SK-N-SH treated with all-trans-retinoic acid at 6 μM for 48 hours (cell line): ENCODE data around the gene KLF13.

Source experiments
- ATAC-seq: fragments of 200-7000 bp; cut with Tn5 transposase; 3 replicates; pipeline ENCODE4 v1.9.1; 2020; ENCODE audit warnings: mild to moderate bottlenecking, moderate library complexity
- ARNTL ChIP-seq: fragments of 450-650 bp; formaldehyde crosslinking; IDR thresholded peaks from 2 replicates; pipeline ENCODE4 v1.5.0; 2020; ENCODE audit warnings: low read depth, mild to moderate bottlenecking, moderate library complexity, borderline replicate concordance
- BACH2 ChIP-seq: fragments of 250-450 bp; sonication (Bioruptor Pico); IDR thresholded peaks from 2 replicates; pipeline ENCODE4 v1.9.0; 2021; ENCODE audit warnings: mild to moderate bottlenecking, borderline replicate concordance
- CREB5 ChIP-seq: fragments of 250-450 bp; sonication (Bioruptor Pico); IDR thresholded peaks from 2 replicates; pipeline ENCODE4 v1.5.1; 2020; ENCODE audit warnings: low read depth, mild to moderate bottlenecking, moderate library complexity
- CSDC2 ChIP-seq: fragments of 250-450 bp; sonication (Bioruptor Pico); IDR thresholded peaks from 2 replicates; pipeline ENCODE4 v1.5.0; 2020; ENCODE audit warnings: mild to moderate bottlenecking, moderate library complexity
- CSRNP3 ChIP-seq: fragments of 250-450 bp; sonication (Bioruptor Pico); IDR thresholded peaks from 2 replicates; pipeline ENCODE4 v1.5.1; 2021; ENCODE audit warnings: mild to moderate bottlenecking, moderate library complexity
- GLIS3 ChIP-seq: fragments of 250-450 bp; sonication (Bioruptor Pico); IDR thresholded peaks from 2 replicates; pipeline ENCODE4 v1.5.0; 2020; ENCODE audit warnings: mild to moderate bottlenecking, moderate library complexity
- ISL1 ChIP-seq: fragments of 250-450 bp; sonication (Bioruptor Pico); IDR thresholded peaks from 2 replicates; pipeline ENCODE4 v2.1.2; 2022; ENCODE audit warnings: mild to moderate bottlenecking, moderate library complexity
- OSR1 ChIP-seq: fragments of 250-450 bp; sonication (Bioruptor Pico); IDR thresholded peaks from 2 replicates; pipeline ENCODE4 v1.8.0; 2022; ENCODE audit warnings: moderate library complexity, mild to moderate bottlenecking, inconsistent platforms
- PATZ1 ChIP-seq: fragments of 250-450 bp; sonication (Bioruptor Pico); IDR thresholded peaks from 2 replicates; pipeline ENCODE4 v1.8.0; 2020; ENCODE audit warnings: mild to moderate bottlenecking, moderate library complexity, borderline replicate concordance
- POU6F1 ChIP-seq: fragments of 250-450 bp; sonication (Bioruptor Pico); IDR thresholded peaks from 2 replicates; pipeline ENCODE4 v1.8.0; 2021; ENCODE audit warnings: low read depth, mild to moderate bottlenecking, moderate library complexity, borderline replicate concordance
- PPARA ChIP-seq: fragments of 250-450 bp; sonication (Bioruptor Pico); IDR thresholded peaks from 2 replicates; pipeline ENCODE4 v1.5.0; 2020; ENCODE audit warnings: mild to moderate bottlenecking, borderline replicate concordance
- RARB ChIP-seq: fragments of 250-450 bp; sonication (Bioruptor Pico); IDR thresholded peaks from 2 replicates; pipeline ENCODE4 v1.8.0; 2021; ENCODE audit warnings: mild to moderate bottlenecking, moderate library complexity
- SNAI2 ChIP-seq: fragments of 250-450 bp; sonication (Bioruptor Pico); IDR thresholded peaks from 2 replicates; pipeline ENCODE4 v1.5.0; 2020; ENCODE audit warnings: mild to moderate bottlenecking, moderate library complexity
- TCF4 ChIP-seq: fragments of 250-450 bp; sonication (Bioruptor Pico); IDR thresholded peaks from 2 replicates; pipeline ENCODE4 v1.8.0; 2021; ENCODE audit warnings: mild to moderate bottlenecking, moderate library complexity, borderline replicate concordance
- TOX ChIP-seq: fragments of 250-450 bp; sonication (Bioruptor Pico); IDR thresholded peaks from 2 replicates; pipeline ENCODE4 v1.8.0; 2021; ENCODE audit warnings: mild to moderate bottlenecking, moderate library complexity, borderline replicate concordance
- TSHZ2 ChIP-seq: fragments of 250-450 bp; sonication (Bioruptor Pico); IDR thresholded peaks from 2 replicates; pipeline ENCODE4 v1.5.0; 2020; ENCODE audit warnings: mild to moderate bottlenecking, moderate library complexity
- ZC3H10 ChIP-seq: fragments of 250-450 bp; sonication (Bioruptor Pico); IDR thresholded peaks from 2 replicates; pipeline ENCODE4 v1.5.1; 2021; ENCODE audit warnings: mild to moderate bottlenecking, moderate library complexity
- ZFP3 ChIP-seq: fragments of 250-450 bp; sonication (Bioruptor Pico); IDR thresholded peaks from 2 replicates; pipeline ENCODE4 v1.5.0; 2020; ENCODE audit warnings: mild to moderate bottlenecking, moderate library complexity
- ZFP30 ChIP-seq: fragments of 450-650 bp; formaldehyde crosslinking; IDR thresholded peaks from 2 replicates; pipeline ENCODE4 v1.5.0; 2022; ENCODE audit warnings: mild to moderate bottlenecking, moderate library complexity
- ZNF565 ChIP-seq: fragments of 450-650 bp; formaldehyde crosslinking; conservative IDR thresholded peaks from 2 replicates; pipeline ENCODE4 v1.5.0; 2020; ENCODE audit warnings: low read depth, mild to moderate bottlenecking, moderate library complexity
- ZNF70 ChIP-seq: fragments of 450-650 bp; formaldehyde crosslinking; IDR thresholded peaks from 2 replicates; pipeline ENCODE4 v1.5.0; 2020; ENCODE audit warnings: mild to moderate bottlenecking, moderate library complexity
- ZNF8 ChIP-seq: fragments of 450-650 bp; formaldehyde crosslinking; IDR thresholded peaks from 2 replicates; pipeline ENCODE4 v1.5.0; 2020; ENCODE audit warnings: mild to moderate bottlenecking, moderate library complexity

Gene KLF13

GRCh38 chr15:31304751-31305365, 21.8 kb upstream of the KLF13 start:
- no peak for TF ChIP-seq TOX (CRISPR knock-in tag)
- no peak for TF ChIP-seq GLIS3 (CRISPR knock-in tag)
- peak; percentile 15; the same call in 1 of the 3 replicates for ATAC-seq

- no peak for TF ChIP-seq ZNF8 (CRISPR knock-in tag)
- TF ChIP-seq PPARA (CRISPR knock-in tag) = no peak
- TF ChIP-seq ZFP30 (CRISPR knock-in tag) = no peak
- TF ChIP-seq PATZ1 (CRISPR knock-in tag) = no peak
- no peak for TF ChIP-seq ZC3H10 (CRISPR knock-in tag)
- TF ChIP-seq OSR1 (CRISPR knock-in tag) = no peak
- TF ChIP-seq BACH2 = no peak
- TF ChIP-seq CSDC2 (CRISPR knock-in tag) = no peak
- TF ChIP-seq ISL1 (CRISPR knock-in tag) = no peak
- no peak for ATAC-seq
Observed at GRCh38 chr15:31305375-31305774, 21.3 kb upstream of the KLF13 start.

- no peak for ATAC-seq
- TF ChIP-seq TCF4 (CRISPR knock-in tag) (no peak), ZNF565 (CRISPR knock-in tag) (no peak), POU6F1 (CRISPR knock-in tag) (no peak), CSRNP3 (CRISPR knock-in tag) (no peak), SNAI2 (CRISPR knock-in tag) (no peak), ZFP30 (CRISPR knock-in tag) (no peak), ARNTL (no peak), TSHZ2 (no peak), ZNF70 (CRISPR knock-in tag) (no peak), ZNF8 (CRISPR knock-in tag) (no peak), OSR1 (CRISPR knock-in tag) (no peak), PPARA (CRISPR knock-in tag) (no peak), BACH2 (no peak), ZFP3 (CRISPR knock-in tag) (no peak), TOX (CRISPR knock-in tag) (no peak), CREB5 (CRISPR knock-in tag) (no peak), GLIS3 (CRISPR knock-in tag) (no peak), RARB (CRISPR knock-in tag) (no peak)
Observed at GRCh38 chr15:31305796-31306425, 20.7 kb upstream of the KLF13 start.
